HG03457 (cell line): ENCODE data around the gene CDCA3.

ENCODE experiments used
- ATAC-seq: cut with Tn5 transposase; IDR thresholded peaks from one replicate; pipeline ENCODE4 v1.9.1; 2021; ENCODE audit warnings: moderate number of reproducible peaks; ENCODE audit not compliant: unreplicated experiment

CDCA3 gene

GRCh38 chr12:6821591-6822425 lies 29.3 kb downstream of the CDCA3 start, which contains the start of gene GPR162:
Gene GPR162, plus strand, starts transcription at chr12:6821821. Its CDS starts 2,078 bp downstream, at chr12:6823899.
- ATAC-seq = no peak

GRCh38 chr12:6820166-6820565 lies 30.9 kb downstream of the CDCA3 start:
- ATAC-seq = no peak

- no peak for ATAC-seq
These were observed 31.7 kb downstream of the CDCA3 start for GRCh38 chr12:6819106-6820030.

GRCh38 chr12:6818645-6819044 lies 32.4 kb downstream of the CDCA3 start:
- no peak for ATAC-seq

GRCh38 chr12:6818222-6818621 lies 32.9 kb downstream of the CDCA3 start:
- no peak for ATAC-seq

- no peak for ATAC-seq
These were observed 33.4 kb downstream of the CDCA3 start for GRCh38 chr12:6817662-6818157.

GRCh38 chr12:6817098-6817497 lies 34.0 kb downstream of the CDCA3 start:
- no peak for ATAC-seq

GRCh38 chr12:6816598-6816997 lies 34.5 kb downstream of the CDCA3 start:
- no peak for ATAC-seq

- ATAC-seq = no peak
These were observed 37.7 kb downstream of the CDCA3 start for GRCh38 chr12:6813363-6813762.

- ATAC-seq = no peak
These were observed 40.3 kb downstream of the CDCA3 start for GRCh38 chr12:6810758-6811157.

- no peak for ATAC-seq
These were observed 42.0 kb downstream of the CDCA3 start for GRCh38 chr12:6809056-6809455.

GRCh38 chr12:6807170-6807569 lies 43.9 kb downstream of the CDCA3 start:
- no peak for ATAC-seq

- ATAC-seq = no peak
These were observed 51.9 kb downstream of the CDCA3 start for GRCh38 chr12:6799147-6799546.
